ENCODE data around the gene LRRC61.
A peak's percentile ranks its signal among the peaks of the same experiment; 100 is the strongest.
"Not testable (repeated sequence)": the region's sequence is repeated elsewhere in the genome, so short reads cannot be mapped to it uniquely, and the experiment has no call there.

Gene LRRC61

DNA sequence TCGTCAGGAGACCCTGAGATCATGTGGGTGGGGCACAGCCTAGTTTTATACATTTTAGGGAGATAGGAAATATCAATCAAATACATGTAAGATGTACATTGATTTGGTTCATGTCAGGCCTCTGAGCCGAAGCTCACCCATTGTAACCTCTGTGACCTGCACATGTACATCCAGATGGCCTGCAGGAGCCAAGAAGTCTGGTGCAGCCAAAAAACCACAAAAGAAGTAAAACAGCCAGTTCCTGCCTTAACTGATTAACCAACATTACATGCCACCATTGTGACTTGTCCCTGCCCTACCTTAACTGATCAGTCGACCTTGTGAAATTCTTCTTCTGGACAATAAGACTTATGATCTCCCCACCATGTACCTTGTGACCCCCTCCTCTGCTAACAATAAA lies 16.0 kb upstream of the LRRC61 start:
- no peak for DNase-seq (ENCODE audit: low read depth in 2 of 2)

DNA sequence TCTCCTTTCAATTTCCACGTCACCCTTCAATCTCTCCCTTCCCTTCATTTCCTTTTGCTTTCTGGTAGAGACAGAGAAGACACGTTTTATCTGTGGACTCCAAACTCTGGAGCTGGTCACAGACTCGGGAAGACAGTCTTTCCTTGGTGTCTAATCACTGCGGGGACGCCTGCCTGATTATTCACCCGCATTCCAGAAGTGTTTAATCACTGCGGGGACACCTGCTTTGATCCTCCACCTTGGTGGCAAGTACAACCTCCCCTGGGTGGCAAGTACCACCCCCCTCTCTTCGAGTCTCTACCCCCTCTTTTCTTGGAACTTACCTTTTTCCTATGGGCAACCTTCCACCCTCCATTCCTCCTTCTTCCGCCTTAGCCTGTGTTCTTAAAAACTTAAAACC lies 15.3 kb upstream of the LRRC61 start:
- no peak for DNase-seq (ENCODE audit: low read depth in 2 of 2)

DNA sequence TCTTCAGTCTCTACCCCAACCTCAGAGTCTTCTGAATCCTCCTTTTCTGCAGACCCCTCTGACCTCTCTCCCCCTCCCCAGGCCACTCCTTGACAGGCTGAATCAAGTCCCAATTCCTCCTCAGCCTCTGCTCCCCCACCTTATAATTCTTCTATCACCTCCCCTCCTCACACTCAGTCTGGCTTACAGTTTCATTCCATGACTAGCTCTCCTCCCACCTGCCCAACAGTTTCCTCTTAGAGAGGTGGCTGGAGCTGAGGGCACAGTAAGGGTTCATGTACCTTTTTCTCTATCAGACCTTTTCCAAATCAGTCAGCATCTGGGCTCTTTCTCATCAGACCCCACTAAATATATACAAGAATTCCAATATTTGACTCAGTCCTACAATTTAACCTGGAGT lies 14.6 kb upstream of the LRRC61 start:
- no peak for DNase-seq (ENCODE audit: low read depth in 2 of 2)

DNA sequence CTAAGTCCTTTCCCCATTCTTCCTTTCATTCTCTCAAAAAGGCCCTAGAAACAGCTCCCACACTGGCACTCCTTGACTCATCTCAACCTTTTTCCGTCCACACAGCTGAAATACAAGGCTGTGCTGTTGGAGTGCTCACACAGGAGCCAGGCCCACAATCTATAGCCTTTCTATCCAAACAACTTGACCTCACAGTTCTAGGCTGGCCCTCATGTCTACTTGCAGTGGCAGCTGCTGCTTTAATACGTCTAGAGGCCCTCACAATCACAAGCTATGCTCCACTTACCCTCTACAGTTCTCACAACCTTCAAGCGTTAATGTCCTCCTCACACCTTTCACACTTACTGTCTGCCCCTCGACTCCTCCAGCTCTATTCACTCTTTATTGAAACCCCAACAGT lies 12.0 kb upstream of the LRRC61 start:
- no peak for DNase-seq (ENCODE audit: low read depth in 2 of 2)

DNA sequence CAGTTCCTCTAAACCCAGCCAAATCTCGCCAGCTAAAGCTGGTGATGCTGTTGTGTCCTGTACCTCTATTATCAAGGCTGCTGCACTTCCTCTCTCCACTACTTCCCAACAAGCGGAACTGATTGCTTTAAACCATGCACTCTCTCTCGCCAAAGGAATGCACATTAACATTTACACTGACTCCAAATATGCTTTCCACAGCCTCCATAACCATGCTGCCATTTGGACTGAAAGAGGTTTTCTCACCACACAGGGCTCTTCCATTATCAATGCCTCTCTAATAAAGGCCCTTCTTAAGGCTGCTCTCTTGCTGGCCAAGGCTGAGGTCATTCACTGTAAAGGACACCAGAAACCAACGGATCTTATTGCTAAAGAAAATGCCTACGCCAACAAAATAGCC lies 11.4 kb upstream of the LRRC61 start:
- no peak for DNase-seq (ENCODE audit: low read depth in 2 of 2)

DNA sequence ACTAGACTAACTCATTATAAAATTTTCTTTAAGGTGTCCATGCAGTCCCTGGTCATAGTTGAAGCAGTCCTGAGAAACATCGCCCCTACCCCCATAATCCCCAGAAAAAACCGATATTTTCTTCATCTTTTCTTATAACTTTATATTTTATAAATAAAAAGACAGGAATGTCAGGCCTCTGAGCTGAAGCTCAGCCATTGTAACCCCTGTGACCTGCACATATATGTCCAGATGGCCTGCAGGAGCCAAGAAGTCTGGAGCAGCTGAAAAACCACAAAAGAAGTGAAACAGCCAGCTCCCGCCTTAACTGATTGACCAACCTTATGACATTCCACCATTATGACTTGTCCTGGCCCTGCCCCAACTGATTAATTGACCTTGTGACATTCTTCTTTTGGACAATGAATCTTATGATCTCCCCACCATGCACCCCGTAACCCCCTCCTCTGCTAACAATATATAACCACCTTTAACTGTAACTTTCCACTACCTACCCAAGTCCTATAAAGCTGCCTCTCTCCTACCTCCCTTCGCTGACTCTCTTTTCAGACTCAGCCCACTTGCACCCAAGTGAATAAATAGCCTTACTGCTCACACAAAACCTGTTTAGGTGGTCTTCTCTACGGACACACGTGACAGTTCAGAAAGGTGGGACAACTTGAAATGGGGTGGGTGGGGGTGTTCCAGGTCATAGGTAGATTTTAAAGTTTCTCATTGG lies 10.3 kb upstream of the LRRC61 start:
- DNase-seq (ENCODE audit: low read depth in 2 of 2): not testable (repeated sequence)

GRCh38 chr7:150313367-150313809 lies 9.8 kb upstream of the LRRC61 start:
- DNase-seq (ENCODE audit: low read depth in 2 of 2): no peak

DNA sequence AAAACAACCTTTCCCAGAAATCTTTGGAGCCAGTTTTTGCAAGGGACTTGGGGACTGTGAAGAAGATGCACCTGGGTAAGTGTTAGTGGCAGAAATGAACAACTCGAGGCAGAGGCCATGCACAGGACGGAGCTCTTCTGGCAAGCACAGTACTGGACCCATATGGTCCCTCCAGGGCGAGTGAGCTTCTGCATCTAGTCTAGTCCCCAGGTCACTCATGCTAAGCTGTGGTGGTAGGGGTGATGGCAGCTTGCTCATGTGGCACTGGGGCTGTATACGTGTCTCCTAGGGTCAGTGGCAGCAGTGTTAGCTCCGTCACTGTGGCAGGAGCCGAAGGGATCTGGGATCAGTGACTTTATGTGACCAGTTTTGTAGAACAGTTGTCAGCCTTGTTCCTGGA lies 9.3 kb upstream of the LRRC61 start:
- DNase-seq (ENCODE audit: low read depth in 2 of 2): no peak

DNA sequence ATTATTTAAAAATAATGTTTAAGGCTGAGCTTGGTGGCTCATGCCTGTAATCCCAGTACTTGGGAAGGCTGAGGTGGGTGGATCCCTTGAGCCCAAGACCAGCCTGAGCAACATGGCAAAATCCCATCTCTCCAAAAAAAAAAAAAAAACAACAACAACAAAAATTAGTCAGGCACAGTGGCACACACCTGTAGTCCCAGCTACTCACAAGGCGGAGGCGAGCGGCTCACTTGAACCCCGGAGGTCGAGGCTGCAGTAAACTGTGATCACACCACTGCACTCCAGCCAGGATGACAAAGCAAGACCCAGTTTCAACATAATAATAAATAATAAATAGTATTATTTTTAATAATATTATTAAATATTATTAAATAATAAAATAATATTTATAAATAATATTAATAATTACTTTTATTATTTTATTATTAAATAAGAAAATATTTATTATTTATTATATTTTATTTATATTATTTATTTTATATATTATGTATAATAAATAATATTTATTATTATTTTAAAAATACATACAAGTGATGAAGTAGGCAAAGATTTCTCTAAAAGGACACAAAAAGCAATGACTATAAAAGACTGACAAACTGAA lies 8.4 kb upstream of the LRRC61 start:
- DNase-seq (ENCODE audit: low read depth in 2 of 2): no peak

- not testable (repeated sequence) for DNase-seq (ENCODE audit: low read depth in 2 of 2)
Observed at GRCh38 chr7:150316987-150317386, 6.2 kb upstream of the LRRC61 start.

GRCh38 chr7:150317748-150318444 lies 5.3 kb upstream of the LRRC61 start:
- DNase-seq (ENCODE audit: low read depth in 2 of 2): no peak

GRCh38 chr7:150321788-150322113 lies 1.4 kb upstream of the LRRC61 start:
- DNase-seq (ENCODE audit: low read depth in 2 of 2): no peak

- peak; percentile 37 to 39 for DNase-seq (ENCODE audit: low read depth in 2 of 2)
Observed at GRCh38 chr7:150322114-150322832, 882 bp upstream of the LRRC61 start.

DNA sequence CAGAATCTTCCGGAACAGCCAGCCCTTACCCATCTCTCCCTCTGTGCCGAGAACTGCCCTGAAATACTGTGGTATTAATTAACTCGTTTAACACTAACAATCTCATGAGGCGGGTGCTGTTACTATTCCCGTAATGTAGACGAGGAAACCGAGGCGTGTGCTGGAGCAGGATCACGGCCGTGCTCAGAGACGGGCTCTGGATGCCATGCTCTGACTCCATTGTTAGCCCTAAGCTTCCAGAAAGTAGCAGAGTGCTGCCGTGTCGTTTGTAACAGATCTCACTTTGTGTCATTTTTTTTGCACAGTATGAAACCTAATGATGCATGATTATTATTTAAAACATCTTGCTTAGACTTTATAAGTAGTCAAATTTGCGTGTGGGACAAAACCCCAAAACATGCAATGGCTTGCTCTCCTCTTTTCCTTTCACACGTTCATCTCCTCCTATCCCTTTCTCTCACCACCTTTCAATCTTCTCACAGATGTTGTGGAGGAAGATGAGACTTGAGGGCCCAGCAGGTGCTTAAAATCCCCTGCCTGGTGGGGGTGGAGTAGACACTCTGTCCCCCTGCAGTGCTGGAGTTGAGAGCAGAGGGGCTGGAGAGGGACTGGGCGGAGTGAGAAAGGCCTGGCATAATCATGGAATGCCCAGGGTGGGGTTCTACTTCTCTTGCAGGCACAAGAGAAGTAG lies 672 bp downstream of the LRRC61 start:
- no peak for DNase-seq (ENCODE audit: low read depth in 2 of 2)

DNA sequence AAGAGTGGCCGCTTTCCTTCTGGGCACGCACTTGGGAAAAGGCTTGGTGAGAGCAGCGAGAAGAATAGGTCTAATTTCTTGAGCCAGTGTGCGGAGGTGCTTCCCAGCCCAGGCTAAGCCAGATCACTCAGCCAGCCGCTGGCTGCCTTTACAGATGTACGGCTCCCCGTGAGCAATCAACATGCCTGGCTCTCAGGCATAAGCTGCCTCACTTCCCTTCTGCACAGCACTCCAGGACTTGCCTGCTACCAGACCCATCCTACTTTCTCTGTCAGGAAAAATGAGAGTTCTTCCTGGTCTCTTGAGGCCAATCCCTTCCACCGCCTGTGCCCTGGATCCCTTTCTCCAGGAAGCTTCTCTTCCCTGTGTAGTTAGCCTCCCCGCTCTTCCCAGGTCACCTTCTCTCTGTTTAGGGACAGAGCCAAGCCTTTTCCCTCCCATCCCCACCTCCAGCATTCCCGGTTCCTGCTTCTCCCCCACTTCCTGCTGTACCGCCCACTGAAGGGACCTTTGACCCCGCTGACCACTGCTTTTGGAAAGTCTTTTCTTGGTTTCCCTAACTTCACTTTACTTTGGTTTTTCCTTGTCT lies 1.3 kb downstream of the LRRC61 start:
- DNase-seq (ENCODE audit: low read depth in 2 of 2): no peak

DNA sequence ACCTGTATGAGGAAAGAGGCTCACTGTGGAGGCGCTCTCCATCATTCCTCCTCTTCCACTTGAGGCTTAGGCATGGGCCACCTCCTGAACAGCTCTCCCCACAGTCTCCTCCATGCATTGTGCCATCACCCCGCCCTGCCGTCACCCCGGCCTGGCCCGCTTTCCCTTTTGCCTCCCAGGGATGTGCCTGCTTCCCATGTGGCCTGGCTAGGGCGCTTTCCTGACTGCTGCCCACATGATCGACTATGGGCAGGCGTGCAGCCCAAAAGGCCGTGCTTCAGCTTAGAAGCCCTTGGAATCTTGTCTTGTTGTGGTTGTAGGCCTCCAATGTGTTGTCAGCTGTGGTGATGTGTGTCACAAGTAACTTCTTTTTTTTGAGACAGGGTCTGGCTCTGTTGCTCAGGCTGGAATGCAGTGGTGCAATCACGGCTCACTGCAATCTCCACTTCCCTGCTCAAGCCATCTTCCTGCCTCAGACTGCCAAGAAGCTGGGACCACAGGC lies 2.0 kb downstream of the LRRC61 start:
- no peak for DNase-seq (ENCODE audit: low read depth in 2 of 2)

DNA sequence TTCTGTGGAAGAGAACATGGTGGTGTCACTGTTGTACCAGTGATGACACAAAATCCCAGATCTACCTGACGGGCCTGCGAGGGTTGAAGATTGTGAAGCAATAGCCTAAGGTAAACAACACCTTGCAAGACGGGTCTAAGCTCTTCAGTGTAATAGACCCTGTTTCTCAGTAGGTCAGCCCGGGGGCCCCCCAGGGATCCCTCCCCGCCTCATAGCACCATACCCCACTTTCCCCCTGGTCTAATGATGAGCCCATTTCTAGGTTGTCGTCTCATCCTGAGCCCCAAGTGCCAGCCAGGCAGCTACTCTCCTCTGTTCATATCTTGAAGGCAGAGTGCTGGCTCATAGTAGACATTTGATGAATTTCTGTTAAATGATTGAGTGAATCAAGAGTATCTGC lies 2.7 kb downstream of the LRRC61 start:
- no peak for DNase-seq (ENCODE audit: low read depth in 2 of 2)

DNA sequence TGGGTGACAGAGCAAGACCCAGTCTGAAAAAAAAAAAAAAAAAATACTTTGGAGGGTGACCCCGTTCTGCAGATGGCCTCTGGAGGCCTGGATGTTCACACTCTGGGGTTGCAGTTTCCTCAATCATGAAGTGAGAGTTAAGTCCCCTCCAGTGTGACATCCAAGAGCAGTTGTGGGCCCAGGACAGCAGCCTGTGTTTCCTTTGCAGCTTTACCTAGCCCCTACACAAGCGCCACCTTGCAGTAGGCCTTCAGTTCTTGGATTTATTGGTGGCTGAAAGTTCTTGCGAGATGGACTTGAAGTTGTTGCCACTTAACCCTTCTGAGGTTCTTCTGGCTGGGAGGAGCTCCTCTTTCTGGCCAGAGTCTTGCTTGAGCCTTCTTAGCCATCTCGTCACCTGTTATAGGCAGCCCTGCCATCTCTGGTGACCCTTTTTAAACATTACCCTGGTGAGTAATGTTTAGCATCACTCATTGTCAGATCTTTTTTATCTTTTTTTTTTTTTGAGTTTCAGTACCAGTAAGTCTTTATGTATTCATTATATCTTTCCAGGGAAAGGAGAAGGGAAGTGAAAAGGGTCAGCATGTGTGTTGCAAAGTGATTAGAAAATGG lies 3.6 kb downstream of the LRRC61 start:
- no peak for DNase-seq (ENCODE audit: low read depth in 2 of 2)

- no peak for DNase-seq (ENCODE audit: low read depth in 2 of 2)
Observed at GRCh38 chr7:150327308-150327707, 4.2 kb downstream of the LRRC61 start.

GRCh38 chr7:150329331-150330120 lies 6.4 kb downstream of the LRRC61 start:
- no peak for DNase-seq (ENCODE audit: low read depth in 2 of 2)
